Mesenteric fat pad (tissue), 1 donor: ENCODE results near the gene CCNA1. TPM values are rescaled to one million over a fixed set of nuclear protein-coding genes. Genes with fewer than 3 reads are reported as not detected.

Experiments used
- DNase-seq: peaks from one replicate; pipeline ENCODE4 v3.0.0-alpha.2; 2020; ENCODE audit warnings: low spot score
- total RNA-seq: library from RNA; stranded (reverse); fragmentation: NEBNext Ultra II Directional; extraction: Animal tissue kit (Norgen Biotek cat#: 25700); gene quantifications from one replicate; pipeline ENCODE4 v1.2.1, GENCODE V29; 2021
- donor health status: DM: yes; HTN: yes; CAD: no.

Gene CCNA1
- total RNA-seq, 1 donor from 2014 or later: 0.71 TPM

GRCh38 chr13:36453516-36453915 is 21.2 kb downstream of the CCNA1 start:
- no peak for DNase-seq

GRCh38 chr13:36454121-36454520 is 21.8 kb downstream of the CCNA1 start:
- DNase-seq: no peak

DNA sequence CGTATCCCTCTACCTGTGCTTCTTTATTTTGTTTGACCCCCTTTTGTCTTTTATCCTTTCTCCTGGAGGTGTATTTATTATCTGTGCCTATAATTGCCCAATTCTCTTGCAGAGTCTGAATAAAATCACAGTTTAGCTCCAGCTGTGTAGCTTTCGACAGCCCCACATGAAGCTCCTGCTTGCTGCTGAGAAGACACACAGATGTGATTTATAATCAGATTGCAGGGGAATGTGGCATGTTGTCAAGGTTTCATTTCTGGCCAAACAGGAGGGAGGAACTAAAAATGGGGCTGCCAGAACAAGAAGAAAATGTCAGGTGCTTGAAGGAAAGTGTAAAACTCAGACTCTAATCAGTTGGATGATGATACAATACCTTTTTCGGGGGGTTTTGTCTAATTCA is 22.7 kb downstream of the CCNA1 start:
- DNase-seq: no peak

DNA sequence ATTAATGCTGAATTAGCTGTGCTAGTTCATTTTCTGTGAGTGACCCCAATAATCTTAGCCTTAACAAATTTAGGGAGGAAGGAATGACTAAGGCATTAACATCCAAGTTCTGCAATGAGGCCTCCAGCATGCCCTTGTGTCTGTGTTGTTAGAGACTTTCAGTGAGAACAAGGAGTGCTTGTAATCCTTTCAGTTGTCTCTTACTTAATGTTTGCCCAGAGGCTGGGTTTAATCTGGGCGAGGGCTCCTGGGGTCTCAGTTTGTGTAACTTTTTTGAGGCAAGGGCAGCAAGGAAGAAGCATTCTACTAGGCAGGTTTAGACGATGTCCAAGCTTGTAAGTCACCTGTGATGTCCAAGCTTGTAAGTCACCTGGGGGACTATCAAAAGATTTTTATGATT is 24.3 kb downstream of the CCNA1 start:
- no peak for DNase-seq

DNA sequence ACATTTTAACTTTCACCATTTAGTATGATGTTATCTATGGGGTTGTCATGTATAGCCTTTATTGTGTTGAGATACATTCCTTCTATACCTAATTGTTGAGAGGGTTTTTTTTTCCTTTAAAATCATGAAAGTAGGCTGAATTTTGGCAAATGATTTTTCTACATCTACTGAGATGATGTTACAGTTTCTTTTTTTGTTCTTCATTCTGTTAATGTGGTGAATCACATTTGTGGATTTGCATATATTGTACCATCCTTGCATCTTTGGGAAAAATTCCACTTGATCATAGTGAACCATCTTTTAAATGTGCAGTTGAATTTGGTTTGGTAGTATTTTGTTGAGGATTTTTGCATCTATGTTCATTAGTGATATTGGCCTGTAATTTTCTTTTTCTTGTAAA is 29.2 kb downstream of the CCNA1 start:
- DNase-seq: no peak

- no peak for DNase-seq
Measured at GRCh38 chr13:36475468-36475867, 43.2 kb downstream of the CCNA1 start.

DNA sequence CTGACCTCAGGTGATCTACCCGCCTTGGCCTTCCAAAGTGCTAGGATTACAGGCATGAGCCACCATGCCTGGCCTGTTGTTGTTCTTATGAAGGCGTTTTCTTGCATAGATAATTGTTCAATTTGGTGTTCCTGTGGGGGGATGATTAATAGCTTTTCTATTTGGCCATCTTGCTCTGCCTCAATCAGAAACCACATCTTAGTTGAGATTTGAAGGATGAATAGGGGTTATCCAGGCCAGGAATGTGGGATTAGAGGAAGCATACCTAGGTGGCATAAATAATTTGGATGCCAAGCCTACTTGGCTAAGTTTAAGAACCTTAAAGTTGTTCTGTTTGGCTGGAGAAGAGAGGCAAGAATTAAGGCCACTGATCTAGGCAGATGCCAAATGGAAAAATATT is 44.4 kb downstream of the CCNA1 start:
- no peak for DNase-seq

GRCh38 chr13:36480726-36481427 is 48.6 kb downstream of the CCNA1 start:
- DNase-seq: no peak

DNA sequence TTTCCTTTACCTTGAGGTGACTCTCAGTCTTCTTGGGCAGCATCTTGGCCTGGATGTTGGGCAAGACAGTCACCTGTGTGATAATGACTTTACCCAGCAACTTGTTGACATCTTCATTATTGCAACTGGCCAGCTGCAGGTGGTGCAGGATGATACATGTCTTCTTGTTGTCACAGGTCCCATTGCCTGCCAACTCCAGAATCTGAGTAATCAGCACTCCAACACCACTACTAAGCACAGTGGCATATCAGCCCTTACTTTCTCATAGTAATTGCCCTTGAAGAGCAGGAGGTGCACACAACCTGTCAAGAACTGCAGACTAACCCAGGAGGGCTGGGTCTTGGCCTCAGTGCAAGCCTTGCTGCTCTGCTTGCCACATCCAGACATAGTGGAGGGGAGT is 57.8 kb downstream of the CCNA1 start:
- DNase-seq: no peak

Other genes starting within 250 kb of the CCNA1 start
- gene SOHLH2, start 217.9 kb upstream of the CCNA1 start, total RNA-seq: not detected
- gene CCDC169, start 134.7 kb upstream of the CCNA1 start, total RNA-seq: 0.48 TPM
- 101 TPM for gene SPART, start 86.1 kb upstream of the CCNA1 start, total RNA-seq
- not detected for gene SERTM1, start 241.5 kb downstream of the CCNA1 start, total RNA-seq